Smooth muscle cell (in vitro differentiated cells): ENCODE results near the gene NDRG2. TPM values are rescaled to one million over a fixed set of nuclear protein-coding genes. Genes with fewer than 3 reads are reported as not detected.
"Not testable (repeated sequence)": the region's sequence is repeated elsewhere in the genome, so short reads cannot be mapped to it uniquely, and the experiment has no call there.

Source experiments
- DNase-seq: peaks from one replicate; lab custom pipeline; 2025; ENCODE audit not compliant: unreplicated experiment; lab: John Stamatoyannopoulos, UW
- H2AFZ ChIP-seq: fragments of 200-600 bp; sonication (generic); 2 replicates; pipeline ENCODE4 v1.6.0; 2016; ENCODE audit warnings: antibody characterized with exemption, low read depth, mild to moderate bottlenecking
- H3F3A ChIP-seq: fragments of 200-600 bp; sonication (generic); 2 replicates; pipeline ENCODE4 v1.6.0; 2017; ENCODE audit warnings: antibody characterized with exemption, low read depth
- H3K27ac ChIP-seq: fragments of 200-600 bp; sonication (generic); 2 replicates; pipeline ENCODE4 v1.5.1; 2016; ENCODE audit warnings: low read depth, mild to moderate bottlenecking
- H3K27me3 ChIP-seq: fragments of 200-600 bp; sonication (generic); 2 replicates; pipeline ENCODE4 v1.6.1; 2016; ENCODE audit warnings: low read depth, mild to moderate bottlenecking
- H3K36me3 ChIP-seq: fragments of 200-600 bp; sonication (generic); 2 replicates; pipeline ENCODE4 v1.5.1; 2016; ENCODE audit warnings: low read depth
- H3K4me1 ChIP-seq: fragments of 200-600 bp; sonication (generic); 2 replicates; pipeline ENCODE4 v1.5.1; 2016; ENCODE audit warnings: low read depth
- H3K4me2 ChIP-seq: fragments of 200-600 bp; sonication (generic); 2 replicates; pipeline ENCODE4 v1.6.0; 2016; ENCODE audit warnings: mild to moderate bottlenecking
- H3K4me3 ChIP-seq: fragments of 200-600 bp; sonication (generic); 2 replicates; pipeline ENCODE4 v1.5.1; 2016; ENCODE audit warnings: mild to moderate bottlenecking
- H3K79me2 ChIP-seq: fragments of 200-600 bp; sonication (generic); 2 replicates; pipeline ENCODE4 v1.6.0; 2016; ENCODE audit warnings: low read depth, mild to moderate bottlenecking
- H3K9ac ChIP-seq: fragments of 200-600 bp; sonication (generic); 2 replicates; pipeline ENCODE4 v1.6.0; 2016; ENCODE audit warnings: low read depth
- H3K9me3 ChIP-seq: fragments of 200-600 bp; sonication (generic); replicated peaks from 2 replicates; pipeline ENCODE4 v1.5.1; 2016; ENCODE audit warnings: low read depth
- H4K20me1 ChIP-seq: fragments of 200-600 bp; sonication (generic); 2 replicates; pipeline ENCODE4 v1.6.0; 2016; ENCODE audit warnings: low read depth
- CTCF ChIP-seq: fragments of 200-600 bp; sonication (generic); IDR thresholded peaks from 2 replicates; pipeline ENCODE4 v1.5.1; 2017; ENCODE audit warnings: borderline replicate concordance, mild to moderate bottlenecking, antibody characterized with exemption; ENCODE audit not compliant: insufficient read depth, poor library complexity, severe bottlenecking
- WGBS: methylation state at CpG from one replicate; pipeline ENCODE4 v1.1.7; 2016; ENCODE audit warnings: low lambda C conversion rate; 5-methylcytosine and 5-hydroxymethylcytosine counted together
- polyA plus RNA-seq: library from polyadenylated mRNA; unstranded; fragments of >200 nt; fragmentation: Nextera tagmentation; extraction: Ambion mirVana; gene quantifications from 2 replicates; pipeline ENCODE4 v1.2.1, GENCODE V29; 2016
- total RNA-seq: library from RNA; depleted of rRNA; stranded (reverse); fragments of >200 nt; gene quantifications from 2 replicates; pipeline ENCODE4 v1.2.3, GENCODE V29; 2014

The NDRG2 gene
- total and polyA plus RNA-seq, 2 experiments from 2014 or later = 31.1 to 48.4 TPM

- no peaks in the 10 kb centered on the region for H3K9me3 ChIP-seq
- no peak overlapping the region for H2AFZ ChIP-seq
- peaks cover 4% of the 10 kb centered on the region for H3F3A ChIP-seq
- no peaks in the 10 kb centered on the region for H3K4me1 ChIP-seq
- H3K27ac ChIP-seq = no peak overlapping the region
- WGBS = 89% methylated on average over 6 of the region's 6 CpGs
- no peaks in the 10 kb centered on the region for H3K27me3 ChIP-seq
- no peak overlapping the region for H3K4me2 ChIP-seq
- H3K4me3 ChIP-seq = no peak overlapping the region
- peaks cover 3% of the 10 kb centered on the region for H4K20me1 ChIP-seq
- H3K79me2 ChIP-seq = peaks cover 13% of the 10 kb centered on the region
- no peak overlapping the region for H3K9ac ChIP-seq
- no peak for TF ChIP-seq CTCF
- DNase-seq = no peak
- H3K36me3 ChIP-seq = no peaks in the 10 kb centered on the region
Observed at GRCh38 chr14:21015312-21015711, 9.5 kb downstream of the NDRG2 start.

DNA sequence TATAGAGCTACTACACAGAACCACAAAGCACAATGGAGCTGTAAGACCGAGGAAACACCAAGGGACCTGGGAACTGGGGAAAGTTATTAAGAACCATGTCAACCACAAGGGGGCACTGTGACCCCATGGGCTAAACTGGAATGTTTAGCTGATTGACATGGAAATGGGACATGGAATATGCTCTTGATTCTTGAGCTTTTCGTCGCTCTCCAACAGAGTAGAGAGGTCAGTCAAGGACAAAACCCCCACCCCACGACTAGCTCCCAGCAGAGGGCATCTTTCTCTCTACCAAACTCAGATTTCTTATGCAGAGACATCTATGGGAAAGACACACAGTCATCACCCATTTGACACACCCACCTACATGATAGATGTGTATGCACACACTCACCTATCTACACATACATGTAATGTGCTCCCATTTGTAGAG lies 10.1 kb downstream of the NDRG2 start:
- Histone ChIP-seq H3F3A (peaks cover 4% of the 10 kb centered on the region), H2AFZ (no peak overlapping the region), H3K4me3 (no peak overlapping the region), H4K20me1 (peaks cover 3% of the 10 kb centered on the region), H3K4me2 (no peak overlapping the region), H3K4me1 (no peaks in the 10 kb centered on the region), H3K36me3 (no peaks in the 10 kb centered on the region), H3K79me2 (peaks cover 13% of the 10 kb centered on the region), H3K9me3 (no peaks in the 10 kb centered on the region), H3K9ac (no peak overlapping the region), H3K27me3 (no peaks in the 10 kb centered on the region), H3K27ac (no peak overlapping the region)
- WGBS = 6% methylated on average over 4 of the region's 4 CpGs
- TF ChIP-seq CTCF = peak; percentile 88
- peak; percentile 38 for DNase-seq

- no peak overlapping the region for H3K27ac ChIP-seq
Observed at GRCh38 chr14:21011136-21011535, 13.7 kb downstream of the NDRG2 start.

GRCh38 chr14:21009721-21010120 lies 15.1 kb downstream of the NDRG2 start:
- not testable (repeated sequence) for H3K9me3 ChIP-seq, H3K27me3 ChIP-seq, H3K4me3 ChIP-seq, H4K20me1 ChIP-seq, H3K36me3 ChIP-seq, DNase-seq
- 11% methylated on average over 3 of the region's 3 CpGs for WGBS
- H2AFZ ChIP-seq = peak overlapping the region; percentile 76
- H3K79me2 ChIP-seq = peaks cover 39% of the 10 kb centered on the region
- H3K27ac ChIP-seq = peak overlapping the region; percentile 78
- H3K4me2 ChIP-seq = peak overlapping the region; percentile 62
- H3K9ac ChIP-seq = peak overlapping the region; percentile 19
- peaks cover 15% of the 10 kb centered on the region for H3F3A ChIP-seq
- H3K4me1 ChIP-seq = peaks cover 18% of the 10 kb centered on the region

More at GRCh38 chr14:21011136-21011535, 13.7 kb downstream of the NDRG2 start:
- Histone ChIP-seq H3K27me3 (no peaks in the 10 kb centered on the region), H3K36me3 (no peaks in the 10 kb centered on the region), H3K9me3 (no peaks in the 10 kb centered on the region), H3F3A (peaks cover 15% of the 10 kb centered on the region), H3K9ac (no peak overlapping the region), H3K4me3 (no peak overlapping the region), H3K4me1 (peaks cover 12% of the 10 kb centered on the region), H2AFZ (no peak overlapping the region), H3K79me2 (peaks cover 25% of the 10 kb centered on the region), H3K4me2 (no peak overlapping the region), H4K20me1 (no peaks in the 10 kb centered on the region)
- no peak for DNase-seq
- TF ChIP-seq CTCF = no peak
- WGBS = 80% methylated on average over 1 of the region's 1 CpG
